Bone marrow (tissue), 2 donors: ENCODE results near the gene PRKN.

Source experiments
- DNase-seq, 2 donors: peaks; one replicate each; lab custom pipeline; 2025; lab: John Stamatoyannopoulos, UW

The PRKN gene

GRCh38 chr6:161721511-161721910, 1006.1 kb downstream of the PRKN start:
- no peak for DNase-seq

GRCh38 chr6:161716176-161716575, 1011.4 kb downstream of the PRKN start:
- DNase-seq, result no peak

- no peak for DNase-seq
These were observed 1015.6 kb downstream of the PRKN start for GRCh38 chr6:161711938-161712337.

GRCh38 chr6:161711515-161711914, 1016.1 kb downstream of the PRKN start:
- no peak for DNase-seq

- no peak for DNase-seq
These were observed 1016.9 kb downstream of the PRKN start for GRCh38 chr6:161710698-161711097.

- DNase-seq, result no peak
These were observed 1026.5 kb downstream of the PRKN start for GRCh38 chr6:161701056-161701455.

- DNase-seq, result no peak
These were observed 1030.8 kb downstream of the PRKN start for GRCh38 chr6:161696801-161697200.

GRCh38 chr6:161694995-161695394, 1032.6 kb downstream of the PRKN start:
- peak in 1 of 2 donors; percentile 6 for DNase-seq

- DNase-seq, result no peak
These were observed 1040.9 kb downstream of the PRKN start for GRCh38 chr6:161686655-161687054.

- DNase-seq, result no peak
These were observed 1042.7 kb downstream of the PRKN start for GRCh38 chr6:161684731-161685475.

GRCh38 chr6:161683400-161683799, 1044.2 kb downstream of the PRKN start:
- DNase-seq, result no peak

- no peak for DNase-seq
These were observed 1044.6 kb downstream of the PRKN start for GRCh38 chr6:161682982-161683381.

- DNase-seq, result no peak
These were observed 1047.5 kb downstream of the PRKN start for GRCh38 chr6:161679980-161680538.

- no peak for DNase-seq
These were observed 1050.4 kb downstream of the PRKN start for GRCh38 chr6:161677188-161677587.

GRCh38 chr6:161676586-161676985, 1051.0 kb downstream of the PRKN start:
- no peak for DNase-seq

GRCh38 chr6:161674930-161675682, 1052.5 kb downstream of the PRKN start:
- no peak for DNase-seq

- no peak for DNase-seq
These were observed 1054.5 kb downstream of the PRKN start for GRCh38 chr6:161673026-161673425.

- DNase-seq, result no peak
These were observed 1056.4 kb downstream of the PRKN start for GRCh38 chr6:161671117-161671516.

GRCh38 chr6:161668665-161669064, 1058.9 kb downstream of the PRKN start:
- no peak for DNase-seq

GRCh38 chr6:161667957-161668356, 1059.6 kb downstream of the PRKN start:
- DNase-seq, result no peak

GRCh38 chr6:161663682-161664081, 1063.9 kb downstream of the PRKN start:
- DNase-seq, result no peak

GRCh38 chr6:161660666-161661571, 1066.6 kb downstream of the PRKN start:
- no peak for DNase-seq
